LNCaP clone FGC (cell line): ENCODE measurements around the gene RWDD2A.
A peak's percentile ranks its signal among the peaks of the same experiment; 100 is the strongest.
"Not testable (repeated sequence)": the region's sequence is repeated elsewhere in the genome, so short reads cannot be mapped to it uniquely, and the experiment has no call there.

Source experiments
- DNase-seq: peaks from one replicate; pipeline ENCODE4 v3.0.0-alpha.2; 2011; ENCODE audit warnings: low read depth
- H3K4me3 ChIP-seq: 2 replicates; pipeline ENCODE4 v1.5.1; 2011; ENCODE audit warnings: mild to moderate bottlenecking, low read depth, low read length, control low read depth
- TF ChIP-seq, protein P1 (sequence below): IDR thresholded peaks from 2 replicates; pipeline ENCODE4 v1.5.1; 2012; ENCODE audit warnings: mild to moderate bottlenecking; ENCODE audit not compliant: control insufficient read depth, insufficient read depth; ENCODE audit errors: extremely low read depth

Gene RWDD2A

GRCh38 chr6:83183082-83183828 lies 9.9 kb upstream of the RWDD2A start:
- no peak for DNase-seq
- no peak overlapping the region for H3K4me3 ChIP-seq
- TF ChIP-seq, protein P1, sequence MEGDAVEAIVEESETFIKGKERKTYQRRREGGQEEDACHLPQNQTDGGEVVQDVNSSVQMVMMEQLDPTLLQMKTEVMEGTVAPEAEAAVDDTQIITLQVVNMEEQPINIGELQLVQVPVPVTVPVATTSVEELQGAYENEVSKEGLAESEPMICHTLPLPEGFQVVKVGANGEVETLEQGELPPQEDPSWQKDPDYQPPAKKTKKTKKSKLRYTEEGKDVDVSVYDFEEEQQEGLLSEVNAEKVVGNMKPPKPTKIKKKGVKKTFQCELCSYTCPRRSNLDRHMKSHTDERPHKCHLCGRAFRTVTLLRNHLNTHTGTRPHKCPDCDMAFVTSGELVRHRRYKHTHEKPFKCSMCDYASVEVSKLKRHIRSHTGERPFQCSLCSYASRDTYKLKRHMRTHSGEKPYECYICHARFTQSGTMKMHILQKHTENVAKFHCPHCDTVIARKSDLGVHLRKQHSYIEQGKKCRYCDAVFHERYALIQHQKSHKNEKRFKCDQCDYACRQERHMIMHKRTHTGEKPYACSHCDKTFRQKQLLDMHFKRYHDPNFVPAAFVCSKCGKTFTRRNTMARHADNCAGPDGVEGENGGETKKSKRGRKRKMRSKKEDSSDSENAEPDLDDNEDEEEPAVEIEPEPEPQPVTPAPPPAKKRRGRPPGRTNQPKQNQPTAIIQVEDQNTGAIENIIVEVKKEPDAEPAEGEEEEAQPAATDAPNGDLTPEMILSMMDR = no peak

DNA sequence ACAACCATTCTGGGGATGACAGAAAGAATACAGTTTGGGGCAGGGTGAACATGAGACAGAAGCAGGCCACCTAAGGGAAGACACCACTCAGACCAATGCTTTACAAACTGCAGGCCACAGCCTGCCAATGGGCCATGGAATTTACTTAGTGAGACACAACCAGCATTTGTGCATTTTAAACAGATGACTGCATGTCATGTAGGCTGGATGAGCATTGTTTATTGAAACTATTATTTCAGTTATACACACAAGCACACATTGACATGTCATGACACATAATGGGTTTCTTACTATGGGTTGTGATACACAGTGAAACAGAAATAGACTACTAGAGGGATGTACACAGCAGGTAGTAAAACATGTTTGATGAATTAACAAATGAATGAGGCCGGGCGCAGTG lies 8.1 kb upstream of the RWDD2A start:
- H3K4me3 ChIP-seq = no peak overlapping the region
- TF ChIP-seq, protein P1 = no peak
- no peak for DNase-seq

DNA sequence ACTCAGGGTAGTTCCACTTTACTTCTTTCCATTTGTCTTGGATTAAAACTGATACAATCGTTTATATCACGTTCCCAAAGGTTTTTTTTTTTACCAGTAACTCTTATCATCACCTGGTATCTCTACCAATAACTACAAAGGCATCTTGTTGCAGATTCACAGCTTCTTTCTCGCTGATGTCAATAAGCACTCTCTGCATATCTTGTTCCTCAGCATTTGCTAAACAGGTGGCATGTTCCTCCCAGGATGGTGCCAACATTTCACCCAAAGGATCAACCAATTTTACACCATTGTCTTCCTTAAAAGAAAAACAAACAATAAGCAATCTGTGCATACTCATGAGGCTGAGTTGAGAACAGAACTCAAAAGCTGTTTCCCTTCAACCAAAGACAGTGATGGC lies 4.7 kb upstream of the RWDD2A start:
- peak; percentile 93 for DNase-seq
- H3K4me3 ChIP-seq = no peak overlapping the region
- TF ChIP-seq, protein P1 = no peak

GRCh38 chr6:83190626-83191025 lies 2.5 kb upstream of the RWDD2A start:
- H3K4me3 ChIP-seq = no peak overlapping the region
- TF ChIP-seq, protein P1 = no peak
- DNase-seq = no peak

DNA sequence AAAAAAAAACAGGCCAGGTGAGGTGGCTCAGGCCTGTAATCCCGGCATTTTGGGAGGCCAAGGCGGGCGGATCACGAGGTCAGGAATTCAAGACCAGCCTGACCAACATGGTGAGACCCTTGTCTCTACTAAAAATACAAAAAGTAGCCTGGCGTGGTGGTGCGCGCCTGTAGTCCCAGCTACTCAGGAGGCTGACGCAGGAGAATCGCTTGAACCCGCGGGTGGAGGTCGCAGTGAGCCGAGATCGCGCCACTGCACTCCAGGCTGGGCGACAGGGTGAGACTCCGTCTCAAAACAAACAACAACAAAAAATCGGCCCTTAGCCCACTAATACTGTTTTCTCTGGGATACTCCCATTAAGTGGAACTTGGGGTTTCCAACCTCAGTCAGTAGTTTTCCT lies 1.2 kb upstream of the RWDD2A start:
- DNase-seq = not testable (repeated sequence)

GRCh38 chr6:83192456-83192855 lies 701 bp upstream of the RWDD2A start:
- H3K4me3 ChIP-seq = peak overlapping the region; percentile 86
- DNase-seq = no peak
- TF ChIP-seq, protein P1 = no peak

More for the DNA sequence above, 1.2 kb upstream of the RWDD2A start:
- H3K4me3 ChIP-seq = peak overlapping the region; percentile 86

- TF ChIP-seq, protein P1 = no peak
- no peak for DNase-seq
- peak overlapping the region; percentile 86 for H3K4me3 ChIP-seq
Observed at GRCh38 chr6:83193747-83194566, 800 bp downstream of the RWDD2A start.
